HG02798 (cell line): Measurements from ENCODE around the gene GSTT2.
A peak's percentile ranks its signal among the peaks of the same experiment; 100 is the strongest.
"Not testable (repeated sequence)": the region's sequence is repeated elsewhere in the genome, so short reads cannot be mapped to it uniquely, and the experiment has no call there.

ENCODE experiments used
- ATAC-seq: cut with Tn5 transposase; IDR thresholded peaks from one replicate; pipeline ENCODE4 v1.9.1; 2021; ENCODE audit warnings: mild to moderate bottlenecking; ENCODE audit not compliant: unreplicated experiment, poor library complexity

The GSTT2 gene

GRCh38 chr22:23979557-23980240 is at the start of gene GSTT2:
Gene GSTT2, plus strand, starts transcription at chr22:23980134.
- not testable (repeated sequence) for ATAC-seq

- no peak for ATAC-seq
These were observed 41.5 kb upstream of the GSTT2 start for GRCh38 chr22:23938328-23939016.

- no peak for ATAC-seq
These were observed 40.9 kb upstream of the GSTT2 start for GRCh38 chr22:23939017-23939357.

GRCh38 chr22:23940166-23940565 is 39.8 kb upstream of the GSTT2 start:
- ATAC-seq: not testable (repeated sequence)

- ATAC-seq: not testable (repeated sequence)
These were observed 32.5 kb upstream of the GSTT2 start for GRCh38 chr22:23947391-23947790.

- ATAC-seq: not testable (repeated sequence)
These were observed 30.2 kb upstream of the GSTT2 start for GRCh38 chr22:23949764-23950163.

GRCh38 chr22:23951383-23951782 is 28.6 kb upstream of the GSTT2 start:
- ATAC-seq: not testable (repeated sequence)

- ATAC-seq: not testable (repeated sequence)
These were observed 27.0 kb upstream of the GSTT2 start for GRCh38 chr22:23952794-23953405.

- not testable (repeated sequence) for ATAC-seq
These were observed 26.4 kb upstream of the GSTT2 start for GRCh38 chr22:23953485-23953884.

- not testable (repeated sequence) for ATAC-seq
These were observed 25.5 kb upstream of the GSTT2 start for GRCh38 chr22:23954193-23954990.

GRCh38 chr22:23954991-23955305 is 25.0 kb upstream of the GSTT2 start:
- not testable (repeated sequence) for ATAC-seq

GRCh38 chr22:23955886-23956285 is 24.0 kb upstream of the GSTT2 start:
- not testable (repeated sequence) for ATAC-seq

GRCh38 chr22:23956301-23956900 is 23.5 kb upstream of the GSTT2 start:
- ATAC-seq: peak; percentile 51

- not testable (repeated sequence) for ATAC-seq
These were observed 18.7 kb upstream of the GSTT2 start, which contains the start of gene GSTT2B for GRCh38 chr22:23961084-23961771. Gene GSTT2B, minus strand, starts transcription at chr22:23961195. Its CDS starts 64 bp downstream, at chr22:23961131.

GRCh38 chr22:23966094-23966493 is 13.8 kb upstream of the GSTT2 start:
- ATAC-seq: not testable (repeated sequence)

GRCh38 chr22:23966568-23966967 is 13.4 kb upstream of the GSTT2 start, which contains the start of gene DDTL:
Gene DDTL, plus strand, starts transcription at chr22:23966888. Its CDS starts 27 bp downstream, at chr22:23966915.
- peak; percentile 97 for ATAC-seq

- no peak for ATAC-seq
These were observed 10.9 kb upstream of the GSTT2 start for GRCh38 chr22:23969071-23969470.

GRCh38 chr22:23970201-23970641 is 9.7 kb upstream of the GSTT2 start:
- no peak for ATAC-seq

GRCh38 chr22:23970816-23971486 is 9.0 kb upstream of the GSTT2 start:
- ATAC-seq: no peak
